Left ventricle myocardium inferior (tissue), 1 donor: Measurements from ENCODE around the gene MACROD2. TPM values are rescaled to one million over a fixed set of nuclear protein-coding genes. Genes with fewer than 3 reads are reported as not detected.
"Not testable (repeated sequence)": the region's sequence is repeated elsewhere in the genome, so short reads cannot be mapped to it uniquely, and the experiment has no call there.

Source experiments
- DNase-seq: peaks from one replicate; pipeline ENCODE4 v3.0.0-alpha.2; 2020
- H3K27ac ChIP-seq: fragments of 200-600 bp; replicated peaks from 2 replicates; pipeline ENCODE4 v1.8.0; 2021
- H3K27me3 ChIP-seq: fragments of 200-600 bp; 2 replicates; pipeline ENCODE4 v1.8.0; 2021; ENCODE audit warnings: low read depth
- H3K36me3 ChIP-seq: fragments of 200-600 bp; 2 replicates; pipeline ENCODE4 v1.8.0; 2021
- H3K4me1 ChIP-seq: fragments of 200-600 bp; 2 replicates; pipeline ENCODE4 v1.8.0; 2021
- H3K4me3 ChIP-seq: fragments of 200-600 bp; 2 replicates; pipeline ENCODE4 v1.8.0; 2021; ENCODE audit warnings: mild to moderate bottlenecking, moderate library complexity
- H3K9me3 ChIP-seq: fragments of 200-600 bp; replicated peaks from 2 replicates; pipeline ENCODE4 v1.8.0; 2021
- intact Hi-C: fragments of 100-400 bp; cut with micrococcal nuclease; formaldehyde crosslinking; loops from one replicate; pipeline ENCODE4 v1.11.0; 2022
- total RNA-seq: library from RNA; stranded (reverse); fragmentation: NEBNext Ultra II Directional; extraction: Animal tissue kit (Norgen Biotek cat#: 25700); gene quantifications from one replicate; pipeline ENCODE4 v1.2.1, GENCODE V29; 2021
- TF ChIP-seq, protein P1 (sequence below): fragments of 200-600 bp; IDR thresholded peaks from 2 replicates; pipeline ENCODE4 v1.8.0; 2021; ENCODE audit warnings: antibody characterized with exemption, mild to moderate bottlenecking, borderline replicate concordance
- donor health status: DM: no; HTN: yes; CAD: no; lungs with severe emphysema.

The MACROD2 gene
- total RNA-seq, 1 donor from 2014 or later = 3.6 TPM

DNA sequence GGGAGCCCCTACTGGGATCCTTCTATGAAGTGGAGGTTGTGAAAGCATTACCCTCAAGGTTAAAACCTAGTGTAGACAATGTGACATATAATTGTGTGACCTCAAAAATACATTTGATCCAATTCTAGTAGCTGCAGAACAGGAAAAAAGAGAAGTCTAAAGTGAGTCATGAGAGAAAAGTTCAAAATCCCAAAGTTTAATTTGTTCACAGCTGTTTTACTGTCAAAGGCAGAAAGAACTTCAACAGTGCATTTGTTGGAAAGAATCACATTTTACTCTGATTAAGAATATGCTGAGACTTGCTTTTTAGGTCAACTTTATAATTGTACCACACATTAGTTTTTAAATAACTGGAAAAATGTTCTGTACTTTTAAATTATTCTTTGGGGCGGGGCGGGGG is 1369.5 kb downstream of the MACROD2 start:
- Histone ChIP-seq H3K4me1 (no peaks in the 10 kb centered on the region), H3K4me3 (no peak overlapping the region), H3K36me3 (no peaks in the 10 kb centered on the region), H3K9me3 (no peaks in the 10 kb centered on the region), H3K27ac (no peak overlapping the region), H3K27me3 (no peaks in the 10 kb centered on the region)
- TF ChIP-seq, protein P1, sequence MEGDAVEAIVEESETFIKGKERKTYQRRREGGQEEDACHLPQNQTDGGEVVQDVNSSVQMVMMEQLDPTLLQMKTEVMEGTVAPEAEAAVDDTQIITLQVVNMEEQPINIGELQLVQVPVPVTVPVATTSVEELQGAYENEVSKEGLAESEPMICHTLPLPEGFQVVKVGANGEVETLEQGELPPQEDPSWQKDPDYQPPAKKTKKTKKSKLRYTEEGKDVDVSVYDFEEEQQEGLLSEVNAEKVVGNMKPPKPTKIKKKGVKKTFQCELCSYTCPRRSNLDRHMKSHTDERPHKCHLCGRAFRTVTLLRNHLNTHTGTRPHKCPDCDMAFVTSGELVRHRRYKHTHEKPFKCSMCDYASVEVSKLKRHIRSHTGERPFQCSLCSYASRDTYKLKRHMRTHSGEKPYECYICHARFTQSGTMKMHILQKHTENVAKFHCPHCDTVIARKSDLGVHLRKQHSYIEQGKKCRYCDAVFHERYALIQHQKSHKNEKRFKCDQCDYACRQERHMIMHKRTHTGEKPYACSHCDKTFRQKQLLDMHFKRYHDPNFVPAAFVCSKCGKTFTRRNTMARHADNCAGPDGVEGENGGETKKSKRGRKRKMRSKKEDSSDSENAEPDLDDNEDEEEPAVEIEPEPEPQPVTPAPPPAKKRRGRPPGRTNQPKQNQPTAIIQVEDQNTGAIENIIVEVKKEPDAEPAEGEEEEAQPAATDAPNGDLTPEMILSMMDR = no peak
- no peak for DNase-seq
- intact Hi-C loops = no loop called here

DNA sequence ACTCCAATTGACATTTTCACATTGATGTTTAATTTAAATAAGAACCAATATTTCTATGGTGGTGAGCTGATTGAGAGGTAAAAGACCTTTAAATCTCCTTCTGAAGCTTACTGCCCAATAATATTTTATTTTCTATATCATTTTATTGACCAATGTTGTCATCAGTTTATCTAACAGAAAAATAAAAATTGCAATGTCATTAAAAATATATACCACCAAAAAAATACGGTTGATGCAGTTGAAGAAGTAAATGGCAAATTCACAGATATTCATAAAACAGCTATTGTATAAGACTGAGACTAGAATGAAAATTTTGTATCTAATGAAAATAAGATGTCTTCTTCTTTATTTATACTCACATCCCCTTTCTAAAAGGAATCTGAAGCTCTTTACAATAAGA is 1375.1 kb downstream of the MACROD2 start:
- no peaks in the 10 kb centered on the region for H3K36me3 ChIP-seq
- H3K27me3 ChIP-seq = no peaks in the 10 kb centered on the region
- H3K27ac ChIP-seq = no peak overlapping the region
- intact Hi-C loops = no loop called here
- H3K4me3 ChIP-seq = no peak overlapping the region
- no peaks in the 10 kb centered on the region for H3K4me1 ChIP-seq
- TF ChIP-seq, protein P1 = no peak
- no peaks in the 10 kb centered on the region for H3K9me3 ChIP-seq
- no peak for DNase-seq

DNA sequence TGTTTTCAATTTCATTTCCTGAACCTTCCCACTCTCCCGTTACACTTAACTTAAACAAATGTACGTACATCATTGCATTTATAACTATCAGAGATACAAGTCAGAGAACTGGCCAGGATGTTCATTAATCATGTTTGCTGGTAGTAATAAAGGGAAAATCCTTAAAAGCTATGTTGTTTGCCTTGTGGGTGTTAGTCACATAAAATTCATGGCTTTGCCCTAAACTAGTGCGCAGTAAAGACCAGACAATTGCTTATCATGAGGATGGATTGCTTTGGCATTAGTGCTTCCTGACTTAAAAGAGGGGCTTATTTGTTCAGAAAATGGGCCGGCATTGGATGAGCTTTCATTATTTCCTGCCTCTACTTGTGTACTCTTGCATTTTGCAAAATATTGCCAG is 1379.4 kb downstream of the MACROD2 start:
- Histone ChIP-seq H3K27ac (no peak overlapping the region), H3K27me3 (no peaks in the 10 kb centered on the region), H3K4me3 (no peak overlapping the region), H3K9me3 (no peaks in the 10 kb centered on the region), H3K36me3 (no peaks in the 10 kb centered on the region), H3K4me1 (no peaks in the 10 kb centered on the region)
- intact Hi-C loops = no loop called here
- TF ChIP-seq, protein P1 = no peak
- DNase-seq = no peak

DNA sequence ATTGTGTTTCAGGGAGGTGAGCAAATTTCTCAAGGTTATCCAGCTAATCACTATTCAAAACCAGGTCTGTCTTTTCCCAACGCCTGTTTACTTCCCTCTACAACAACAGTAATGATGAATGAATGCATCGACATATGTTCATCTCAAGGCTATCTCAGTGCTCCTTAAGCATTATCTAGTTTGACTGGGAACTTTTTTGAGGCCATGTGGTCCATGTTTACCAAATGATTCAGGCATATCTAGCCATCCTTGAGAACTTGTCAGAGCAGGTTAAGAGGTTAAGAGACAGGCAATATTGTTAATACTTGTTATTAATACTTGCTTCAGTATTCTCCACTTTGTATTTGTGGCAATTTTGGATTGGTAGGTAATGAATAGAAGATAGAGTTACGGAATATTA is 1380.5 kb downstream of the MACROD2 start:
- no peaks in the 10 kb centered on the region for H3K36me3 ChIP-seq
- no peaks in the 10 kb centered on the region for H3K4me1 ChIP-seq
- H3K9me3 ChIP-seq = no peaks in the 10 kb centered on the region
- TF ChIP-seq, protein P1 = no peak
- DNase-seq = no peak
- no peaks in the 10 kb centered on the region for H3K27me3 ChIP-seq
- intact Hi-C loops = no loop called here
- no peak overlapping the region for H3K27ac ChIP-seq
- no peak overlapping the region for H3K4me3 ChIP-seq

DNA sequence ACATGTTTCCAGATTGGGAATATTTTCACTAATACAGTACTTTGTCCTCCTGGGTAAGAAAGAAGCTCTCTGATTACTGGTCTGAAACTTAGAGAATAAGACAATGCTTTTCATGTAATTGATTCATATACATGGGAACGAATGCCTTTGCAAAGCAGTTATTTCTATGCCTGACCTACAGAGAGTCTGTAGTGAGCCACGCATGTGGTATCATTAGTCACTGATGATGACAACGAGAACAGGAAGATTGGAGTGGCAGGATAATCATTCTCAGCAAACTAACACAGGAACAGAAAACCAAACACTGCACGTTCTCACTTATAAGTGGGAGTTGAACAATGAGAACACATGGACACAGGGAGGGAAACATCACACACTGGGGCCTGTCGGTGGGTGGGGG is 1382.3 kb downstream of the MACROD2 start:
- DNase-seq, intact Hi-C loops: not testable (repeated sequence)

DNA sequence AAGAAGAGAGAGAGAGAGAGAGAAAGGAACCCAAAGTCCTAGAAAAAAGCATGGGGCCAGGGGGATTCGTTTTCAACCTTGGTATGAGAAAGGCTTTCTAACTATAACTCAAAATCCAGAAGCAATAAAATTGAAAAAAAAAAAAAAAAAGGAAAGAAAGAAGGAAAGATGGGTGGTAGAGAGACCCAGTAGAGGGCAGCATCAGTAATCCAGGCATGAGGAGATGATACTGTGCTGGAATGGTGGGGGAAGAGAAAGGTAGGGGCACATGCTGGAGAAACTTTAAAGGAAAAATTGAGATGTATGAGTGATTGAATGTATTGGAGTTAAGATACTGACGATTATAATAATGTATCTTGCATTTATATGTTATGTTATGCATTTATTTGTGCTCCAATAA is 1382.8 kb downstream of the MACROD2 start:
- Histone ChIP-seq H3K36me3 (no peaks in the 10 kb centered on the region), H3K27me3 (no peaks in the 10 kb centered on the region), H3K27ac (no peak overlapping the region), H3K4me3 (no peak overlapping the region), H3K9me3 (no peaks in the 10 kb centered on the region), H3K4me1 (no peaks in the 10 kb centered on the region)
- TF ChIP-seq, protein P1 = no peak
- DNase-seq = no peak
- intact Hi-C loops = no loop called here

More for the DNA sequence above, 1382.3 kb downstream of the MACROD2 start:
- not testable (repeated sequence) for H3K4me3 ChIP-seq, H3K9me3 ChIP-seq, H3K36me3 ChIP-seq, H3K27ac ChIP-seq, H3K27me3 ChIP-seq, H3K4me1 ChIP-seq
